HG02884 (cell line): ENCODE measurements around the gene CHCHD3.
"Not testable (repeated sequence)": the region's sequence is repeated elsewhere in the genome, so short reads cannot be mapped to it uniquely, and the experiment has no call there.

Source experiments
- ATAC-seq: cut with Tn5 transposase; IDR thresholded peaks from one replicate; pipeline ENCODE4 v1.9.1; 2021; ENCODE audit warnings: mild to moderate bottlenecking, moderate library complexity; ENCODE audit not compliant: unreplicated experiment

Gene CHCHD3

DNA sequence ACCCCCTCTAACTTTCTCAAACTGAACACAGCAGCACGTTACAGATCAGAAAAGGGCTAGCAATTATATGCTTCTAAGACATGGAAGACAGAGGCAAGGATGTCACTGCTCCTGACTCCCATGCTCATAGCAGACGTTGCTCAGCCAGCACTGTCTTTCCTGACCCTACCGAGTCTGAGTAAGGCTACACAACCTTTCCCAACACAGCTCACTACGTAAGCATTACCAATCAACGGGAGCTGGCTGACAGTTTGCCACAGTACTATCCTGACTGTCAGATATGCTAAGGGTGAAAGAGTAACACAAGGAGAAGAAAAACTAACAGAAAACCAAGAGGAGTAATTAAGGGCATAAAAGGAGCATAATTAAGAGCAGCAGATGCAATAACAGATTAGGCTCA, 171.2 kb downstream of the CHCHD3 start:
- ATAC-seq, result no peak

DNA sequence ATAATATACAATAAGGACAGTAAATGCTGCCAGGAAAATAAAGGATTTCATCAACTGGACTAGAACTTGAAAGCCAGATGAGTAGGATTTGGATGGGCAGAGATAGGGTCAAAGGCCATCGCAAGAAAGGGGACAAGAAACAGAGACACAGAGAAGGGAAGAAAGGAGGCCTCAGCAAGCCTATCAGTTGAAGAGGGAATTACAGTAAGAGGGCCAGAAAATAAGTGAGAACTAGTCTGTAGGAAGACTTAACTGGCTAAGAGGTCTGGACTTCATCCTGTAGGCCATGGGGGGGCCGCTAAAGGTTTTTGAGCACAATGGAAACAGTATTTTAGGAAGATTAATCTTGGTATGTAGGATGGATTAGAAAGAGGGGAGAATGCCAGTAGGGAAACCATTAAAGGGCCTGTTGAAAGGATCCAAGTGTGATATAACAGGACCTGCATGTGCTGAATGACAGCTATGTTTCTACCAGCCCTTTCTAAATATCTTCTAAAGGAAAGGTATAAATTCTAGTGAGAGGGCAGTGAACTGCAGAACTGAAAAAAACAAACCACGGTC, 174.4 kb downstream of the CHCHD3 start:
- ATAC-seq, result no peak

DNA sequence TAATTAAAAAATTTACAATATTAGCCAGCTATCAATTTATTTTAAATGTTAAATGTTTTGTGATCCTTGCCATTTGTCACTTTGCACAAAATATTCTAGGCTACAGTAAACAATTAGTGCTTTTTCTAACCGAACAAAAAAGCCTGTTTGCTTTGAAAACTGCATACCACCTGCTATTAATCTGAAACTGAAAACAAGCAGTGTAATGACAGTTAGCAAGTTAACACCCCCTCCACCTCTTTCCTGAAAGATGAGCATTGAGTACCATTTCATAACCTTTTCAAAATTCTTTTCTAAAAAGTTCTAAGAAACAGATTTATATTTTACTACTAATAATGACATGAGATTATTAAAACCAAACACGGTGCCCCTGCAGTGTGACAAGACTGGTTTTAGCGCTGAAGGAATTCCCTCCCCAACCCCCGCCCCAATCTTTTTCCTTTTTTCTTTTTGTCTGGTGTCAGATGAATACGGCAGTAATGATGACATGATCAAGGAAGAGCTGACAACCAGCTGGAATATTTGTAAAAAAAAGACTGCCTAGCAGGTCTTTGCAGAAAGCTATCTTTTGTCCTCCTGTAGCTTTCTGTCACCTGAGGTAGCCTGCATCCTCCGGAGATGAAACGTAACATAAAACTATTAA, 175.6 kb downstream of the CHCHD3 start:
- no peak for ATAC-seq

DNA sequence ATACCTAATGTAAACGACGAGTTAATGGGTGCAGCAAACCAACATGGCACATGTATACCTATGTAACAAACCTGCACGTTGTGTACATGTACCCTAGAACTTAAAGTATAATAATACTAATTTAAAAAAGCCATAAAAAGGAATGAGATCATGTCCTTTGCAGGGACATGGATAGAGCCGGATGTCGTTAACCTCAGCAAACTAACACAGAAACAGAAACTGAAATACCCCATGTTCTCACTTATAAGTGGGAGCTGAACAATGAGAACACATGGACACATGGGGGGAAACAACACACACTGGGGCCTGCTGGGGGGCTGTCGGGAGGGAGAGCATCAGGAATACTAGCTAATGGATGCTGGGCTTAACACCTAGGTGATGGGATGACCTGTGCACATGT, 176.8 kb downstream of the CHCHD3 start:
- ATAC-seq, result not testable (repeated sequence)

DNA sequence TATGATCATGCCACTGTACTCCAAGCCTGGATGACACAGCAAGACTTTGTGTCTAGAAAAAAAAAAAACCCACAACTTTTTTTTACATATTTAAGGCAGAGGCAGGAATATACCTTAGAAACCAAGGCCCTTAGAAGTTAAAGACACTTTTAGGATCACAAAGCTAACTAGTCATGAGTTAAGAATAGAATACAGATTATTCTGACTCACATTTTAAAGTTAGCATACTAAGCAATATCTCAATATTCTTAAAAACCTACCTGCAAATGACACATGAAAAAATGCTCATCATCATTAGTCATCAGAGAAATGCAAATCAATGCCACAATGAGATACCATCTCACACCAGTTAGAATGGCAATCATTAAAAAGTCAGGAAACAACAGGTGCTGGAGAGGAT, 177.7 kb downstream of the CHCHD3 start:
- no peak for ATAC-seq

DNA sequence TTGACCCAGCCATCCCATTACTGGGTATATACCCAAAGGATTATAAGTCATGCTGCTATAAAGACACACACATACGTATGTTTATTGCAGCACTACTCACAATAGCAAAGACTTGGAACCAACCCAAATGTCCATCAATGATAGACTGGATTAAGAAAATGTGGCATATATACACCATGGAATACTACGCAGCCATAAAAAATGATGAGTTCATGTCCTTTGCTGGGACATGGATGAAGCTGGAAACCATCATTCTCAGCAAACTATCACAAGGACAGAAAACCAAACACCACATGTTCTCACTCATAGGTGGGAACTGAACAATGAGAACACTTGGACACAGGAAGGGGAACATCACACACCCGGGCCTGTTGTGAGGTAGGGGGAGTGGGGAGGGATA, 179.6 kb downstream of the CHCHD3 start:
- ATAC-seq, result not testable (repeated sequence)

DNA sequence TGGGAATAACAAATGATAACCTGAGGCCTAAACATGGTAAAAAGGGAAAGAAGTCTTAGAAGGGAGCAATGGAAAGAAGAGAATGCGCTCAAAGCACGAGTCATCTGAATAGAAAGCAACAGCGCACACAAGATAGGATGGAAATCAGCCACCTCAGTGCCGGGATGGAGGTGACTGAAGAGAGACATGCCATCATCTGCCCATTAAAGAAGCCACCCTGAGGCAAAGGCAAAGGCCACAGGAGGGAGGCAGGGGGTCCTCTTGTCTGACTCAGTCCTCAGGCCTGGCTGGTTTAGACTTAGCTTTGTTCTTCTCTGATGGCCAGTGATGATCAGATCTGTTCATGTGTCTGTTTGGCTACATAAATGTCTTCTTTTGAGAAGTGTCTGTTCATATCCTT, 180.6 kb downstream of the CHCHD3 start:
- ATAC-seq, result no peak

DNA sequence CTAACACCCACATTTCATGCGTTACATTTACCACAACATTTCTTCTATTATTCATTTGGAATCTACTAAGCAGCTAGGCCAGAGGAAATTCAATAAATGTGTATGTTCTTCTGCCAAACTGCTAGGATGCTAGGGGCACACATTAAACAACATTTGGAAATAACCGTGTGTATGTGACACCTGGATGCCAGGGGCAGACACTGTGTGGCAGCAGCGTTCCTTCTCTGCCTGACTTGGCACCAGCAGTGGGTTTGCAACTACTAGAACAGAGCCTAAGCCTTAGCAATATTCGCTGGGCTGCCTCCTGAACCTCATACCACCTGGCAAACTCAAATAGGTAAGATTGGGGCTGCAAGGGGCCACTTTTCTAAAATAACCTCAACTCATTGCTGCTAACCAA, 182.1 kb downstream of the CHCHD3 start:
- no peak for ATAC-seq

DNA sequence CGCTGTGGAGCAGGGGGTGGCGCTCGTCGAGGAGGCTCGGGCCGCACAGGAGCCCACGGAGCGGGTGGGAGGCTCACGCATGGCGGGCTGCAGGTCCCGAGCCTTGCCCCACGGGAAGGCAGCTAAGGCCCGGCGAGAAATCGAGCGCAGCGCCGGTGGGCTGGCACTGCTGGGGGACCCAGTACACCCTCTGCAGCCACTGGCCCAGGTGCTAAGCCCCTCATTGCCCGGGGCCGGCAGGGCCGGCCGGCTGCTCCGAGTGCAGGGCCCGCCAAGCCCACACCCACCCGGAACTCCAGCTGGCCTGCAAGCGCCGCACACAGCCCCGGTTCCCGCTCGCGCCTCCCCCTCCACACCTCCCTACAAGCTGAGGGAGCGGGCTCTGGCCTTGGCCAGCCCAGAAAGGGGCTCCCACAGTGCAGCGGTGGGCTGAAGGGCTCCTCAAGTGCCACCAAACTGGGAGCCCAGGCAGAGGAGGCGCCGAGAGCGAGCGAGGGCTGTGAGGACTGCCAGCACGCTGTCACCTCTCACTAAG, 183.2 kb downstream of the CHCHD3 start:
- ATAC-seq, result not testable (repeated sequence)

DNA sequence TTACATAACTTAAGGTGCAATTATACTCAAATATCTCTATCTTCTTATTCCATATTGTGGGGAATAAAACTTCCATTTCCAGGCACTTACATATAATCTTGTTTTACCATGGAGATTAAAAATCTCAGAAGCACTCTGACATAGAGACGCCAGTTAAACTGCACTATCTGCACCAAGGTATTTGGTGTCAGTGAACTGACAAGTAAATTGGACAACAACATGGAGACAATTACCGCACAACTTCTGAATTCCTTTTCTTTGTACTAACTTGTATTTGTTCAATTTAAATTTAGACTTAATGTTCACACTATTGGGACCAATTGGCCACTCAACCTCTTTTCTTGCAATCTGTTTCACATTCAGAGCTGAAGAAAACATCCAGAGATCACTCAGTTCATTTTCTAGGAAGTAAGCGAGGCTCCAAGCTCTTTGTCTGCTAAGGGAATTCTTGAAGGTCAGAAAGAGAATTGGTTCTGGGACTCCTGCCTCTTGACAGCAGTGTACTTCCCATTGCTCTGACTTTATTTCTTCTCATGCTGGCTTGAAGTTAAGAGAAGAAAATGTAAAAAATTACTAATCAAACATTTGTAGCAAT, 184.7 kb downstream of the CHCHD3 start:
- ATAC-seq, result no peak

DNA sequence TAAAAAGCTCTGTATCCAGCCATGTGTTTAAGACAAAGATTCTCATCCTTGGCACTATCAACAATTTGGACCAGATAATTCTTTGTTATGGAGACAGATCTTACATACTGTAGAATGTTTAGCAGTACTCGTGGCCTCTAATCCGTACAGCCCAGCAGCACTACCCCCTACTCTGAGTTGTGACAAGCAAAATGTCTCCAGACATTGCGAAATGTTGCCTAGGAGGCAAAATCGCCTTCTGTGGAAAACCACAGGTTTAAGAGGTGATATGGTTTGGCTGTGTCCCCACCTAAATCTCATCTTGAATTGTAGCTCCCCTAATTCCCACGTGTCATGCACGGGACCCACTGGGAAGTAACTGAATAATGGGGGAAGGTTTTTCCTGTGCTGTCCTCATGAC, 186.7 kb downstream of the CHCHD3 start:
- no peak for ATAC-seq

DNA sequence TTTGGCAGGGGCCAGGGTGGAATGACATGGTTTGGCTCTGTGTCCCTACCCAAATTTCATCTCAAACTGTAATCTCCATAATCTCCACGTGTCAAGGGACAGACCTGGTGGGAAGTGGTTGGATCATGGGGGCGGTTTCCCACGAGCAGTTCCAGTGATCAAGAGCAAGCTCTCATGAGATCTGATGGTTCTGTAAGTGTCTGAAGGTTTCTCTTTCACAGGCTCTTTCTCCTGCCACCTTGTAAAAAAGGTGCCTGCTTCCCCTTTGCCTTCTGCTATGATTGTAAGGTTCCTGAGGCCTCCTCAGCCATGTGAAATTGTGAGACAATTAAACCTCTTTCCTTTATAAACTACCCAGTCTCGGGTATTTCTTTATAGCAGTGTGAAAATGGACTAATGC, 188.3 kb downstream of the CHCHD3 start:
- ATAC-seq, result no peak

DNA sequence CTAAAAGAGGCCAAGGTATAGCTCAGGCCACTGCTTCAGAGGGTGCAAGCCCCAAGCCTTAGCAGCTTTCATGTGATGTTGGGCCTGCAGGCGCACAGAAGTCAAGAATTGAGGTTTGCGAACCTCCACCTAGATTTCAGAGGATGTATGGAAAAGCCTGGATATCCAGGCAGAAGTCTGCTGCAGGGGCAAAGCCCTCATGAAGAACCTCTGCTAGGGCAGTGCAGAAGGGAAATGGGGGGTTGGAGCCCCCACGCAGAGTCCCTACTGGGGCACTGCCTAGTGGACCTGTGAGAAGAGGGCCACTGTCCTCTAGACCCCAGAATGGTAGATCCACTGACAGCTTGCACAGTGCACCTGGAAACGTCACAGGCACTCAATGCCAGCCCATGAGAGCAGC, 189.1 kb downstream of the CHCHD3 start:
- not testable (repeated sequence) for ATAC-seq

DNA sequence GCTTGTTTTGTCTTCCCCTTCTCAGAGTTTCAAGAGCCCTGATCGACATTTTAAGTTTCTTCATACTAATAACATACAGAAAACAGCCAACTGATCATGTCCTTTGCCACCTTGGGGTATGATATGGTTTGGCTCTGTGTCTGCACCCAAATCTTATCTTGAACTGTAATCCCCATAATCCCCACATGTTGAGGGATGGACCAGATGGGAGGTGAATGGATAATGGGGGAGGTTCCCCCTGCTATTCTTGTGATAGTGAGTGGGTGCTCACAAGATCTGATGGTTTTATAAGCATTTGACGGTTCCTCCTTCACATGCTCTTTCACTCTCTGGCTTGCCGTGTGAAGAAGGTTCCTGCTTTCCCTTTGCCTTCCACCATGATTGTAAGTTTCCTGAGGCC, 190.3 kb downstream of the CHCHD3 start:
- ATAC-seq, result no peak

DNA sequence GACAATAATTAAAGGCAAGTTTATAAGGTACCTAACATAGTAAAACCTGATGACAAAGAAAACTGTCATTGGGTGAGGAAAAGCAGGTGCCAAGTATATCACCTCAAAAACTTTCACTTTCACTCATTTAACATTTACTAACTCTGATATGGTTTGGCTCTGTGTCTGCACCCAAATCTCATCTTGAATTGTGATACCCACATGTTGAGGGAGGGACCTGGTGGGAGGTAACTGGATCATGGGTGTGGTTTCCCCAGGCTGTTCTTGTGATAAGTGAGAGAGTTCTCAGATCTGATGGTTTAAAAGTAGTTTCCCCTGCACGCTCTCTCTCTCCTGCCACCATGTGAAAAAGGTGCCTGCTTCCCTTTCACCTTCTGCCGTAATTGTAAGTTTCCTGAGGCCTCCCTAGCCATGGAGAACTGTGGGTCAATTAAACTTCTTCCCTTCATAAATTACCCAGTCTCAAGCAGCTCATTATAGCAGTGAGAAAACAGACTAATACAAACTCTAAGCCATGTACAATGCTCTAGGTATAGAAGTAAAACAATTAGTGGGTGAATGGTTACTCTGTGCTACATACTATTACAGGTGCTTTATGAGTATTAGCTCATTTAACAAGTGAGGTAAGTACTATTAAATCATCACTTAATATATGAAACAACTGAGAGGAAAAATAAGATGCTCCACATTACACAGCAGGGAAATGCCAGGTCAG, 199.0 kb downstream of the CHCHD3 start:
- ATAC-seq, result no peak

DNA sequence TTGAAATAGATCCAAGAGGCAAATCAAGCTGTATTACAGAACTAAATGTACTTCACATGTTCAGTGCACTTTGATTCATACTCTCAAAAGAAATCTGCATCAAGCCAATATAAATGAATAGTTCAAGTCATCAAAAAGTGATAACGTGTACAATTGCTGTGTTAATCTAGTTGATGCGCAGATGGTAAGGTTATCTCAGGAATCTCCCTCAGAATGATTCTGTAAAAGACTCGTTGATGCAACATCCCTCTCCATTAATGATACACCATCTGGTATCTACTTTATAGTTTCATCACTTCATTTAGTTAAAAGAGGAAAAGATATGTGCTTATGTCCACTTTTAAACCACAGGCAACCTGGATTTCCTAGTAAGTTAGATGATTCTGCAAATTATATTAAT, 200.6 kb downstream of the CHCHD3 start:
- ATAC-seq, result no peak

DNA sequence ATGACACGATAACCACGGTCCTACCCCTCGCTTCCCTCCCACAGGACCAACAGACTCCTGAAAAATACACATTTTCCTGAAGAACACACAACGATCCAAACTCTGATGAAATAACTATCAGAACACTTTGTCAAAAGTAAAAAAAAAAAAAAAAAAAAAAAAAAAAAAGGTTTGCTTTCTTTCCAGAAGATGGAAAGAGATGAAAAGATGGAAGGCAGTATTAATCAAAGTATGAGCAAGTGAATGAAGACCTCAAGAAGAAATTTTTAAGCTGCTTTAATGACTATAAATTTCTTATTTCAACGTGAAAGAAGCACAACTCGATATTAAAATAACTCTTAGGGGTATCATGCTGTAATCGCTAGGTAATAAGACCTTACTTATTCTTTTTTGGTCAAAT, 202.3 kb downstream of the CHCHD3 start:
- no peak for ATAC-seq

DNA sequence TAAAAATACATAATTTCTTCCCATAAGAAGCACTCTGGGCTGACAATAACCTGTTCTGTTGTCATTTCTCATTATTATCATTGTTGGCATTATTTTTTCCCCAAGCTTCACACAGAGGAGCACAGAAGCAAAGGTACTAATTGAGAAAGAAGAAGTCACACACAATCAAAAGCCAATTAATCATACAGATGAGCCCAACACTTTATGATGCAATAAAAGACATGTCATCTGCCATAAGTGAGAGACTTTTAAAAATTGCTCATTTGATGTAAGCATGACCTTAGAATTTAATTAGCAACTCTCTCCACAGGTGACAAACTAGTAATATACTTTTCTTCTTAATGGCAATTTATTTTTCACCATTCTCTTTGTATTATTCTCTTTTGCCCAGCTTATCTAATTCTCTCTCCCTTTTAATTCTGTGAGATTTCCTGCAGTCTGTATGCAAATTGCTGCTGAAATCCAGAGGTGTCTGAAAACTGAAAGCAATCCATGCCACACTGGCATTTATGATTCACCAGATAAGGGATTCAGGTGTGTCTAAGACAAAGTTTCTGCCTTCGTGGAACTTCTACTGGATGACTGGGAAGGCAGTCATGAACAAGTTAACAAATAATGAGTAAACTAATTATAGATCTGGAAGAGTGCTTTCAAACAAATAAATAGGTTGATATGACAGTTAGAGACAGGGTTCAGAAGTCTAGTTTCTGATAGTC, 203.5 kb downstream of the CHCHD3 start:
- no peak for ATAC-seq

DNA sequence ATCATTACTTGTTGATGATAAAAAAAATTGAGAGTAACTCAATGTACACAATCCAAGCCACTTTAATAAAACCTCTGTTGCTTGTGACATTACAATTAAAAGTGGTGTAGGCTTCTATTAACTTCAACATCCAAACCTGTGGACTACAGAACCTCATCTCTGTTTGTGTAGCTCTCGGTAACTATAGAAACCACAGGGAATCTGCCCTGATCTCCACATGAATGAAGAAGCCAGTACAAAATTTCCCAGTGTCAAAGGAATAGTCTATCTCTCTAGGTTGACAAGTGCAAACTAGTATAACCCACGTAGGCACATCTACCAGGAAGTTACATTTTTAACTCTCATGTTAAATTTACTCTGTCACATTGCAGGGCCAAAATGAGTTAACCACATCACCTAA, 204.3 kb downstream of the CHCHD3 start:
- ATAC-seq, result no peak

DNA sequence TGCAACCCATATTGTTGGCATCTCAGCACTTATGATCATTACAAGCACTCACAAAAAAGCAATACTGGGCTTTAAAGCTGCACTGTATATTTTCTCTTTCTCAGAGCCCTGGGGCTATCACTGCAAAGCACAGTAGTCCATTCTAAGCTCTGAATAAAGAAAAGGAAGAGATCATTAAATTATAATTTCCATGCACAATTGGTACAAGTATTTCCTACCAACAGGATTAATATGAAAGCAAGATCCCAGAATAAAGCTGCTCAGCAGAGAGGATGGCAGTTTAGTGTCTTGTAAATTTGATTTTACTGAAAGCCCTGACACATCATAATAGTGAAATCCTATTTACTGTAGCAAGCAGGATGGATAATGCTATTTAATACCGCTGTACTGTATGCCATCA, 205.3 kb downstream of the CHCHD3 start:
- ATAC-seq, result no peak

DNA sequence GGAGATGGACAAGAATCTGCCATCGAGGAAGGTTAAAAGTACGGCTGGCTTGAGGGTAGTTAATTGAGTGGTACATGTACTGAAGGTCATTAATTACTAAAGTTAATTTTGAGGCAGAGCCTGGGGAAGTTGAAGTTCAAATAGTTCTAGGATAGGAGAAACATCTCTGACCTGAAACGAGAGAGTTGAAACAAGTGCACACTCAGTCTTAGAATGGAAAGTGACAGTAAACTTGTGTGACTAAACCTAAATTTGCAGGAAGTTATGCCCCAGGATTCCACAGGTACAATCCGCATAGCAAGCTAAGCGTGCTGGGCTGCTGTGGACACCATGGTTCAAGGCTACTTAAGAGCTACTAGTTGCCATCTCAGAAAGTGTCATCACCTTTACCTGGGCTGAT, 209.9 kb downstream of the CHCHD3 start:
- ATAC-seq, result no peak
